ENCODE data around the gene CPA4. TPM values are rescaled to one million over a fixed set of nuclear protein-coding genes. Genes with fewer than 3 reads are reported as not detected.

Gene CPA4
- total RNA-seq, 6 donors from 2014 or later: 0.20 to 0.34 TPM; not detected in 4

- no peak for ATAC-seq (ENCODE audit: low FRiP score in 2 of 2)
- 71 to 86% methylated on average over 1 of the region's 1 CpG for WGBS, 2 donors
- no peaks in the 10 kb centered on the region for H3K4me1 ChIP-seq
These were observed 6.1 kb upstream of the CPA4 start for GRCh38 chr7:130286881-130287280.

GRCh38 chr7:130288168-130288567 lies 4.8 kb upstream of the CPA4 start:
- TF ChIP-seq EP300 (IDR thresholded peaks at IDR 0.05) (no peak), POLR2AphosphoS5 (IDR thresholded peaks at IDR 0.05) (no peak), POLR2A (IDR thresholded peaks at IDR 0.05) (no peak)
- no peaks in the 10 kb centered on the region for H3K27me3 ChIP-seq
- no peak overlapping the region for H3K27ac ChIP-seq
- no peak for ATAC-seq (ENCODE audit: low FRiP score in 2 of 2)
- H3K9me3 ChIP-seq: no peaks in the 10 kb centered on the region
- H3K36me3 ChIP-seq: no peaks in the 10 kb centered on the region
- DNase-seq: no peak
- no peak overlapping the region for H3K4me3 ChIP-seq
- WGBS, 2 donors: 89 to 94% methylated on average over 4 of the region's 4 CpGs
- H3K4me1 ChIP-seq: no peaks in the 10 kb centered on the region

More at GRCh38 chr7:130286881-130287280, 6.1 kb upstream of the CPA4 start:
- Histone ChIP-seq H3K9me3 (no peaks in the 10 kb centered on the region), H3K4me3 (no peak overlapping the region), H3K27me3 (no peaks in the 10 kb centered on the region), H3K27ac (no peak overlapping the region), H3K36me3 (no peaks in the 10 kb centered on the region)
- TF ChIP-seq POLR2AphosphoS5 (IDR thresholded peaks at IDR 0.05) (no peak), EP300 (IDR thresholded peaks at IDR 0.05) (no peak), POLR2A (IDR thresholded peaks at IDR 0.05) (no peak), CTCF (IDR thresholded peaks at IDR 0.05) (no peak)
- no peak for DNase-seq

- TF ChIP-seq POLR2A (IDR thresholded peaks at IDR 0.05) (no peak), CTCF (IDR thresholded peaks at IDR 0.05) (no peak), EP300 (IDR thresholded peaks at IDR 0.05) (no peak), POLR2AphosphoS5 (IDR thresholded peaks at IDR 0.05) (no peak)
- no peaks in the 10 kb centered on the region for H3K27me3 ChIP-seq
- no peak overlapping the region for H3K27ac ChIP-seq
- DNase-seq (no peak), ATAC-seq (ENCODE audit: low FRiP score in 2 of 2) (no peak)
- no peaks in the 10 kb centered on the region for H3K4me1 ChIP-seq
- 69 to 92% methylated on average over 5 of the region's 5 CpGs for WGBS, 2 donors
- H3K36me3 ChIP-seq: no peaks in the 10 kb centered on the region
- H3K9me3 ChIP-seq: no peaks in the 10 kb centered on the region
- no peak overlapping the region for H3K4me3 ChIP-seq
These were observed 4.1 kb upstream of the CPA4 start for GRCh38 chr7:130288829-130289228.

GRCh38 chr7:130289478-130289877 lies 3.5 kb upstream of the CPA4 start:
- Histone ChIP-seq H3K4me3 (no peak overlapping the region), H3K36me3 (no peaks in the 10 kb centered on the region), H3K27ac (no peak overlapping the region), H3K9me3 (no peaks in the 10 kb centered on the region), H3K27me3 (no peaks in the 10 kb centered on the region), H3K4me1 (no peaks in the 10 kb centered on the region)
- no peak for TF ChIP-seq EP300 (IDR thresholded peaks at IDR 0.05)
- TF ChIP-seq POLR2A (IDR thresholded peaks at IDR 0.05): no peak
- TF ChIP-seq CTCF (IDR thresholded peaks at IDR 0.05): no peak
- no peak for TF ChIP-seq POLR2AphosphoS5 (IDR thresholded peaks at IDR 0.05)
- ATAC-seq (ENCODE audit: low FRiP score in 2 of 2): no peak
- no peak for DNase-seq
- 82 to 90% methylated on average over 9 of the region's 9 CpGs for WGBS, 2 donors

- Histone ChIP-seq H3K36me3 (no peaks in the 10 kb centered on the region), H3K27ac (no peak overlapping the region), H3K9me3 (no peaks in the 10 kb centered on the region), H3K4me1 (no peaks in the 10 kb centered on the region), H3K4me3 (no peak overlapping the region), H3K27me3 (no peaks in the 10 kb centered on the region)
- WGBS, 2 donors: 78 to 96% methylated on average over 6 of the region's 6 CpGs
- ATAC-seq (ENCODE audit: low FRiP score in 2 of 2) (no peak), DNase-seq (no peak)
- TF ChIP-seq CTCF (IDR thresholded peaks at IDR 0.05): no peak
- no peak for TF ChIP-seq POLR2AphosphoS5 (IDR thresholded peaks at IDR 0.05)
- TF ChIP-seq POLR2A (IDR thresholded peaks at IDR 0.05): no peak
- TF ChIP-seq EP300 (IDR thresholded peaks at IDR 0.05): no peak
These were observed 2.2 kb upstream of the CPA4 start for GRCh38 chr7:130290745-130291144.

Measured in upper lobe of left lung (tissue), 6 donors.